ENCODE measurements around the gene PTPRM. TPM values are rescaled to one million over a fixed set of nuclear protein-coding genes. Genes with fewer than 3 reads are reported as not detected.

The PTPRM gene
- total RNA-seq, 1 experiment from 2014 or later = 6.2 TPM

DNA sequence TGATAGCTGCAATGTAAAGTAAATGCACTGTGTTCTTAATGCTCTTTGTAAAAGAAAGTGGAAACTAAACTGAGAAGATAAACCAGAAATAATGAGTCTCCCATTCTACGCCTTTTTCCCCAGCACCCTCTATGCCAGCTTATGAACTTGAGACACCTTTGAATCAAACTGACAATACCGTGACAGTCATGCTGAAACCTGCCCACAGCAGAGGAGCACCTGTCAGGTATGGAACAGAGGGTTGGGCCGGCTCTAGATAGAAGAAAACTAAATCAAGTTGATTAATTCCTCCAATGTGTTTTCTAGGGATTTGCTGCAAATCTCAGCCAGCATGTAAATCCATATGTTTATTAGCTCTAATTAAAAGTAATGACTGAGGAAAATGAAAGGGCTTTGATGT, 521.5 kb downstream of the PTPRM start:
- Histone ChIP-seq H3K56ac (ENCODE audit: insufficient read length, low read depth, low read length) (no peak overlapping the region), H3K9me3 (ENCODE audit: control insufficient read depth, low read depth, low read length) (no peaks in the 10 kb centered on the region), H2BK5ac (ENCODE audit: insufficient read length, low read length) (no peak overlapping the region), H3K4me2 (ENCODE audit: insufficient read depth, insufficient read length, low read length) (no peak overlapping the region), H3K23me2 (ENCODE audit: insufficient read length, low read depth, low read length, poor library complexity, severe bottlenecking) (no peaks in the 10 kb centered on the region), H4K5ac (ENCODE audit: insufficient read length, low read depth, low read length) (no peak overlapping the region), H3K27me3 (ENCODE audit: insufficient read depth, low read length) (no peaks in the 10 kb centered on the region), H3K9ac (ENCODE audit: extremely low read depth, insufficient read length, low read length) (no peak overlapping the region), H2BK12ac (ENCODE audit: insufficient read length, low read depth, low read length) (no peak overlapping the region), H3K4ac (ENCODE audit: low read depth, low read length) (no peak overlapping the region), H4K8ac (replicated peaks; ENCODE audit: insufficient read length, low read depth, low read length) (no peak overlapping the region), H3K79me1 (ENCODE audit: insufficient read depth, low read depth, low read length, poor library complexity, severe bottlenecking) (no peaks in the 10 kb centered on the region), H4K91ac (ENCODE audit: insufficient read length, low read depth, low read length) (no peak overlapping the region), H2AK5ac (ENCODE audit: insufficient read length, low read length) (no peak overlapping the region), H2BK20ac (ENCODE audit: low read depth, low read length, poor library complexity, severe bottlenecking) (no peak overlapping the region), H3K18ac (ENCODE audit: insufficient read length, low read depth, low read length) (no peak overlapping the region), H3K4me1 (ENCODE audit: insufficient read depth, low read length) (no peaks in the 10 kb centered on the region; the same call in 1 of the 2 replicates), H3T11ph (ENCODE audit: low read length) (no peak overlapping the region), H3K79me2 (ENCODE audit: insufficient read depth, low read length) (no peaks in the 10 kb centered on the region), H4K20me1 (ENCODE audit: control insufficient read depth, insufficient read depth, insufficient read length) (no peaks in the 10 kb centered on the region), H2AFZ (ENCODE audit: low read length) (no peak overlapping the region), H3K14ac (ENCODE audit: insufficient read depth, low read length) (no peak overlapping the region), H2BK15ac (ENCODE audit: low read depth, low read length) (no peak overlapping the region), H2BK120ac (ENCODE audit: low read depth, low read length, poor library complexity, severe bottlenecking) (no peak overlapping the region), H3K23ac (ENCODE audit: insufficient read length, low read depth, low read length) (no peak overlapping the region), H3K27ac (ENCODE audit: insufficient read length, low read depth, low read length) (no peak overlapping the region)
- H3K4me1 Mint-ChIP-seq = peaks cover 18 to 33% of the 10 kb centered on the region in 2 experiments
- no peaks in the 10 kb centered on the region for H3K9me3 Mint-ChIP-seq
- TF ChIP-seq, protein P1, sequence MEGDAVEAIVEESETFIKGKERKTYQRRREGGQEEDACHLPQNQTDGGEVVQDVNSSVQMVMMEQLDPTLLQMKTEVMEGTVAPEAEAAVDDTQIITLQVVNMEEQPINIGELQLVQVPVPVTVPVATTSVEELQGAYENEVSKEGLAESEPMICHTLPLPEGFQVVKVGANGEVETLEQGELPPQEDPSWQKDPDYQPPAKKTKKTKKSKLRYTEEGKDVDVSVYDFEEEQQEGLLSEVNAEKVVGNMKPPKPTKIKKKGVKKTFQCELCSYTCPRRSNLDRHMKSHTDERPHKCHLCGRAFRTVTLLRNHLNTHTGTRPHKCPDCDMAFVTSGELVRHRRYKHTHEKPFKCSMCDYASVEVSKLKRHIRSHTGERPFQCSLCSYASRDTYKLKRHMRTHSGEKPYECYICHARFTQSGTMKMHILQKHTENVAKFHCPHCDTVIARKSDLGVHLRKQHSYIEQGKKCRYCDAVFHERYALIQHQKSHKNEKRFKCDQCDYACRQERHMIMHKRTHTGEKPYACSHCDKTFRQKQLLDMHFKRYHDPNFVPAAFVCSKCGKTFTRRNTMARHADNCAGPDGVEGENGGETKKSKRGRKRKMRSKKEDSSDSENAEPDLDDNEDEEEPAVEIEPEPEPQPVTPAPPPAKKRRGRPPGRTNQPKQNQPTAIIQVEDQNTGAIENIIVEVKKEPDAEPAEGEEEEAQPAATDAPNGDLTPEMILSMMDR (conservative IDR thresholded peaks at IDR 0.05) = no peak
- no peak overlapping the region for H3K27ac Mint-ChIP-seq
- no peak for DNase-seq
- no CpG with 5 or more reads among the region's 3 CpGs for WGBS (ENCODE audit: extremely low coverage, insufficient read length, low lambda C conversion rate)
- no peak overlapping the region for H3K4me3 Mint-ChIP-seq
- no peaks in the 10 kb centered on the region; a peak in 1 of 7 replicates for H3K36me3 Mint-ChIP-seq (ENCODE audit: insufficient read depth in 1 of 3, low read depth in 3 of 3)
- peaks cover 18% of the 10 kb centered on the region for H3K27me3 Mint-ChIP-seq (ENCODE audit: low read depth)
